Middle frontal gyrus (tissue), 1 donor: ENCODE results near the gene TRPC4.

Experiments used
- DNase-seq: peaks from one replicate; pipeline ENCODE4 v3.0.0-alpha.2; 2015; ENCODE audit warnings: low spot score; ENCODE audit errors: extremely low spot score

The TRPC4 gene

DNA sequence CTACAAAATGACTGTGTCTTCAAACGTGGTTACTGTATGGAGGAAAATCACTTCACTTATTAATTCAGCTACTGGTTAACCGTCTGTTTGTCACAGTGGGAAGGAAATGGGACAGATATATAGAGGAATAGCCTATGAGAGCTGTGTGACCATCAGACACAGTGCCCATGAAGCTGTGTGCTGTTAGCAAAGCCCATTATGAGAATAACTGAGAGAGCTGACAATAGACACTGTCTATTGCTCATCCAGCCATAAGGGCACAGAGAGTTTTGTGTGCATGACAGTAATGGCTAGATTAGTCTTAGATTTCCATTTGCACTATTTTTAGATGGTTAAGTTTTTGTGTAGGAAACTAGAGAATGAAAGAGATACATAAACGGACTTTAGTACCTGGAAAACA is 206.9 kb downstream of the TRPC4 start:
- DNase-seq = no peak

- DNase-seq = no peak
These were observed 211.6 kb downstream of the TRPC4 start for GRCh38 chr13:37657956-37658355.

- no peak for DNase-seq
These were observed 212.4 kb downstream of the TRPC4 start for GRCh38 chr13:37657134-37657533.

DNA sequence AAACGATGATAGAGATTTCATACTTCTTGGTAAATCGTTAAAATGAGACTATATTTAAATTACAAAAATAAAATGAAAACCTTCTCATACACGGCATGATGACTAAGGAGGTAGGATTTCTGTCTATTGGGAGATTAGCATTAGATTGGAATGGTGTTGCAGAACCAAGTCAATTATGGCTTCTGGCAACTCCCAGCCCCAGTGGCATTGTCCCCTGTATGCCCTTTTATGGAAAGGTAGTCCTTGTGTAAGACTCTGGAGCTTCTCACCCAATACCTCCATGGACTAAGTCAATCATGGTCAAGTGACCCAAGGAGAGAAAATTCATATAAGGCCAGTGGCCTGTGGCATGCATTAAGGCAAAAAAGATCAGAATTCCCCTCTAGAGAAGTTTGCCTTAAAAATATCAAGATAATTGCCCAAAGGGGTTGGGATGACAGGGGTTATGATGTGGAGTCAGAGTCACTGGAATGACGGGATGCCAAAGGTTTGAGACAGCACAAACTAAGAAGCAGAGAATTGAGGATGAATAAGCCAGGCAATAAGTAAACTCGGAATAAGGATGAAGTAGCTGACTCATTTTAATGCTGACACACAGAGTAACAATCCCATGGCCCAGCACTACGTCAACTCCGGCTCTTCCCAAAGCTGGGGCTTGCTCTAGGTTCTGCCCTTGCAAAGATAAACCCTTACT is 213.2 kb downstream of the TRPC4 start:
- no peak for DNase-seq

- no peak for DNase-seq
These were observed 217.0 kb downstream of the TRPC4 start for GRCh38 chr13:37652596-37652995.

GRCh38 chr13:37651891-37652290 is 217.7 kb downstream of the TRPC4 start:
- DNase-seq = no peak

DNA sequence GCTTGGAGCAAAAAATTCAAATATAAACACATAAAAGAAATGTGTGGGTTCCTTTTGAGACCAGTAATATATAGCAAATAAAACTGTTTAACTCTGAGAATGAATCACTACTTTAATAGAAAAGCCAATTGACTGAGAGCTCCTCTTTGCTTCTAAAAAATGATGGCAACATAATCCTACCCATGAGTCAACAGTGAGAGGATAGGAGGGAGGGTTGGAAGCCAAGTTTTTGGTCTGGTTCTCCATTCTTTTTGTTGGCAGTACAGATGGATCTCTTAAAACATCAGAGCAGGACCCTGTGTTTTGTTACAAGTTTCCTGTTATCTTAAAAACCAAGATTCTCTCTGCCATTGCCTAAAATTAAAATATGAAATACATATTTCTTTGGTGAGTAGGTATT is 221.0 kb downstream of the TRPC4 start:
- DNase-seq = no peak

DNA sequence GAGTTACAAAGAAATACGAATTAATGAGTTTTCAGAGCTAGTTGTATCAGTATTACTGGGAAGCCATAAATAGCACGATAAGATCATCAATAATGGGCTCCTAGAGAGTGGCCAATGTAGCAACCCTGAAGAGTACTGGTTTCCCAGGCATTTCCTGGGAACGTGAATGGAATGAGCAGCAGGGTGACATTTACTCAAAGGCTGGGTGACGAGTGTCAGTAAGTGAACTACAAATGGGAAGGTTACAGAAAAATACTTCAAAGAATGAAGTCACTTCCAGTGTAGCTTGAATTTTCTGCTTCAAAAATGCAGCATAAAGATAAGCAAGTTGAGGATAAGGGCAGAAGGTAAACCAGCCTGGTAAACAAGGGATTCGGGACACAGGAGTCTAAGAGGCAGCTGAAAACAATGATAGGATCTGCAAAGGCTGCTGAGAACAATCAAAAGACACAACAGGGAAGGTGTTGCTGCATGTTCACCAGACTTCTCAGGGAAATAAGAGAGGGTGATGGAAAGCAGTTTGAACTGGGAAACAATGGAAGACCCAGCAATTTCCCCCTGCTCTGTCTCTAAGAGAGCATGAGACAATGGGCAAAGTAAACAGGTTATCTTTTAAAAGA is 222.4 kb downstream of the TRPC4 start:
- no peak for DNase-seq

GRCh38 chr13:37646531-37646930 is 223.0 kb downstream of the TRPC4 start:
- DNase-seq = no peak

DNA sequence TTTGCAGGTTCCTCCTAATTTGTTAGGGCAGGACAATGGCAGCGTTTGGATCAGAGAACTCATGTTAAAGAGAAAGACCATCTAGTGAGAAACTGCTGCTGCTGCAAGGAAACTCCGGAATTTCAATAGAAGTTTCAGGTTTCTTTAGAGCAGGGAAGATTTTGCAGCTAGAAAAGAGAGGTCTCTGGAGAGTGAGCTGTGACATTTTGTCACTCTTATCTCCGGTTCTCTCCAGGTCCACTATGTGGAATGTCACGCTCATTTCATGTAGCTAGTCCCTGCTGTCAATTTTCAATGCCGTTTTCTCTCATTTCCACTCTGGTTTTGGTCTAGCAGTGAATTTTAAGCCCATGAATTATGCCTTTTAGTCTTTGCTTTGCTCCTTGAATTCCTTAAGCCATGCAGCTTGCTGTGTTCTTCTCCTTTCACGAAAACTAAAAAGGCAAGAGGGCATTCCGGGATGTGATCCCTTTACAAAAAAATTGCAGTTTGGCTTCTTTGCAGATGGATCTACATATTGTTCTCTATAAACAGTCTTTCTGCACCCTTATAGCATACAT is 224.3 kb downstream of the TRPC4 start:
- DNase-seq = no peak

GRCh38 chr13:37641391-37641790 is 228.2 kb downstream of the TRPC4 start:
- DNase-seq = no peak

GRCh38 chr13:37640499-37640898 is 229.1 kb downstream of the TRPC4 start:
- DNase-seq = no peak

DNA sequence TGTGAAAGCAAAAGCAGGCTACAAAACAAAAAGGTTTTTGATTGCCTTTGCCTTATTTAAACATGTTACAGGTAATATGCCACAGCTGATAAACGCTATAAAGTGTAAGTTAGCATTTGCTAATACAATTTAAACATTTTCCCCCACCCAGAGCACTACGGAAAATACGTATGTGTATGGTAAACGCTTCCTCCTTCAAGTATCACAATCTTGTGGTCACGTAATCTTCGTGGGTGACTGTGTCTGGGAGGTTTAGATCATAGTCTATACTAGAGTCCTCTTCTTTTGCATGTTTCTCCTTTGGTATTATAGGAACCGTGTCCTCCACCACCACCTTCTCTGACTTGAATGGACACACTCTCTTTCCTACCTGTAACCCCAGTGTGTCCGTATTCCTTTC is 232.9 kb downstream of the TRPC4 start:
- no peak for DNase-seq

DNA sequence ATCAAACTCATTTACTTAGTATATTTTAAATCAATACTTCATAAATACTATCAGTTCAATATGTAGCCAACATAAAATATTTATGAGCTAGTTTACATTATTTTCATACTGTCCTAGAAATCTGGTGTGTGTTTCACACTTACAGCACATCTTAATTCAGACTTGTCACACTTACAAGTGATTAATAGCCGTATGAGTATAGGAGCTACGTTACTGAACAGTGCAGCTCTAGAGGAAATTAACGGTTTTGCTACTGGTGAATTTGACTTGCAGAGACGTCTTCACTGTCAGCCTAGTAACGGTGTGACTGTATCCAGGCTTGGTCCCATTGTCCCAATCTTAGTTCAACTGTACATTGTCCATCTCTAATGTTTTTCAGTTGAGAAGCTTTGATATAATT is 237.3 kb downstream of the TRPC4 start:
- no peak for DNase-seq

- DNase-seq = no peak
These were observed 242.1 kb downstream of the TRPC4 start for GRCh38 chr13:37627428-37627827.

DNA sequence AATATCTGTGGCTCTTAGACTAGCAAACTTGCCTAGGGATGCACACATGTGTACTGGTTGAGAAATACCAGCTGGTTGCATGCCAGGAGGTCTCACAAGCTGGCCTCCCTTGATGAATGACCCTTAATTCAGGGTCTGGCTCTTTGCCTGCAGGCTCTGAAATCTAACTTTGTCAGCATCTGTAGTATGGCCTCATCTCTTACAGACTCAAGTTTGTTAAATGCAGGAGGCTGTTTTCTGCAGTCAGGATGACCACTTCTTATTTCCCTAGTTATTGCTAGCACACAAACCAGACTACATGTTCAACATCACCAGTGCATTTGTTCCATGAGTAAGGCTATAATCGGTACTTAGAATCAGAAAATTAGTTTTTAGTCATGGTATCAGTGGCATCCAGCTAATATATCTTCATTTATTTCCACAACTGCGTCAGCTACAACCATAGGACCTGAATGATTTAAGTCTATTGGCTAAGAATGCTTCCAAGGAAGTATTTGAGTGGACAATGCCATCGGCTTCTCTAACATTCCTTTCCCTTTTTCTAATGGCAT is 247.7 kb downstream of the TRPC4 start:
- no peak for DNase-seq

- DNase-seq = no peak
These were observed 251.0 kb downstream of the TRPC4 start for GRCh38 chr13:37618554-37618953.

DNA sequence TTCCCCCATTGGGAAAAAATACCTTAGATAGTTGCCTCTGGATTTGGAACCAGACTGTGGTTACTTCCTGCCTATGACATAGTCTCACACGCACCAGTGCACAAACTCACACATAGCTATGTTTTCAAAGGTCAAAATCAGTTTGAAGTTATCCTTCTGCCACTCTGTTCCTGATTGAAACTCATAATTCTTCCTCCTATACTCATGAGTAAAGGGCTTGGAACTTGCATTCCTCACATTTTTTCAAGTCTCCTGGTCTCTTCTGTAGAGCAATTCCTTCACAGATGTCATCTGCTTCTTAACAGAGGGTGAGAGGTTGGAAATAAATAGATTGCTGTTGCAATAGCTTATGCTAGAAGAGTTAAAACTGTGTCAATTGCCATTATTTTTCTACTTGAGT is 252.4 kb downstream of the TRPC4 start:
- no peak for DNase-seq

- no peak for DNase-seq
These were observed 253.4 kb downstream of the TRPC4 start for GRCh38 chr13:37616131-37616530.

DNA sequence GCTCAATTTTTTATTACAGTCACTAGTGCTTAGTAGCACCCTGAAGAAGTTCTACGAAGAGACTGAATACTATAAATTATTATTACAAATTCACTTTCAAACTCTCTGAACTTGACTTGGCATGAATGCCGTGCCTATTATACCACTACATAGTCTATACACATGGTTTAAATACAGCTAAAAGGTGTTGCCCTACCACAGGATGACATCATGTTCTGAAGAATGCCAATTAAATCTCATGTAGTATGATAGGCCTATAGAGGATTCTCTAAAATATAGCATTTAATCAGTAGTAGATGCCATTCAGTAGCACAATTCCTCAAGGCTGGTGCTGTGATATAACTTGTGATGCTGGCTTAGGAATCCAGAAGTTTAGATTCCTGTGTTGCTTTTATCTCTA is 254.3 kb downstream of the TRPC4 start:
- no peak for DNase-seq

DNA sequence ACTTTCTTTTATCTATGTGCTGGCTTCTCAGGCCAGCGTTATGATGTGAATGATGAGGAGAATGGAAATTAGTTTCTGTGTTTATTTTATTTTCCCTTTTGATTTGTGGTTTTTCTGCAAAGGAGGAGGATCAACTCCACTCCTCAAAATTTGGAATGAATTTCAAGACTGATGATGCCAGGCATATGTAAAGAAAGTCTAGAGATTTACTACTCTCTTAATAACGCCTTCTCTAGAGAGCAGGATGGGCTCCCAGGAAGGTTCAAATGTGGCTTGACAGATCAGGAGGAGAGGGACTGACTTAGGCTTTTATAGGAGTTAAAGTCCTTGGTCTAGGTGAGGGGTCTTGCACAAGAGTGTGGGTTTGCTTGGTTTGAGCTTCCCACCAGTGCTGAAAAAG is 255.9 kb downstream of the TRPC4 start:
- DNase-seq = no peak

DNA sequence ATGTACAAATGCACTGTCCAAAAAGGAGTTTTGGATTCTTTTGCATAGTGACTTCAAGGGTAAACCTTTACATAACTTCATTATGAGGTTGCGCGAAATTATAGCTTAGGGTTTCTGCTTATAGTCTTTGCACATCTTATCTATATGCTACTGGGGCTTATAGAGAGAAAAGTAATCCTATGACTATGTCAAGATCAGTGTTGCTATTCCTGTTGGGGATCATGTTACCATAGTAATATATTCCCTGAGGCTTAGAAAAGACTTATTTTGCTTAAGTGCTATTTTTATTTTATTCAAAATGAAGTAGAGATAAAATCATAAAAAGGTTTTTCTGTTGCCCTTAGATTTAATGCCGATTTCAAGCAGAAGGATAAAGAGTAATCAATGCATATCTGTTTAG is 256.3 kb downstream of the TRPC4 start:
- no peak for DNase-seq
